B cell (primary cell): Measurements from ENCODE around the gene ELMO1.

ENCODE experiments used
- CTCF ChIP-seq: fragments of 200-600 bp; IDR thresholded peaks from one replicate; pipeline ENCODE4 v1.8.0; 2022; ENCODE audit warnings: antibody characterized with exemption, mild to moderate bottlenecking
- EZH2 ChIP-seq: IDR thresholded peaks from 2 replicates; pipeline ENCODE4 v1.6.1; 2012; ENCODE audit warnings: borderline replicate concordance, low read depth, mild to moderate bottlenecking, moderate library complexity, low read length; ENCODE audit not compliant: insufficient read depth, poor library complexity, severe bottlenecking

GRCh38 chr7:37368540-37368939 lies 80.1 kb downstream of the ELMO1 start:
- TF ChIP-seq EZH2: no peak
- no peak for TF ChIP-seq CTCF
